Cortex of kidney (tissue), 1 donor: ENCODE data around the gene RAB3GAP2.
"Not testable (repeated sequence)": the region's sequence is repeated elsewhere in the genome, so short reads cannot be mapped to it uniquely, and the experiment has no call there.

ENCODE experiments used
- DNase-seq: peaks from one replicate; lab custom pipeline; 2025; lab: John Stamatoyannopoulos, UW

RAB3GAP2 gene

GRCh38 chr1:220239966-220240365 lies 32.3 kb downstream of the RAB3GAP2 start:
- DNase-seq: no peak

DNA sequence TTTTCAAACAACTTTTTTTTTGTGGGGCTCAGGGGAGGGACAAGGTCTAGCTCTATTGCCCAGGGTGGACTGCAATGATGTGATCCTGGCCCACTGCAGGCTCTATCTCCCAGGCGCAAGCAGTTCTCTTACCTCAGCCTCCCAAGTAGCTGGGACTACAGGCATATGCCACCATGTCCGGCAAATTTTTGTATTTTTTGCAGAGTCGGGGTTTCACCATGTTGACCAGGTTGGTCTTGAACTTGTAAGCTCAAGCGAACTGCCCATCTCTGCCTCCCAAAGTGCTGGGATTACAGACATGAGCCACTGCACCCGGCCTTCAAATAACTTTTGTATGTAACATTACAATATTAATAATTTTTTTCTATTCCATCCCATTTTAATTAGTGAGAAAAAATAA lies 33.0 kb downstream of the RAB3GAP2 start:
- DNase-seq: no peak

- not testable (repeated sequence) for DNase-seq
Observed at GRCh38 chr1:220236278-220236677, 36.0 kb downstream of the RAB3GAP2 start.

DNA sequence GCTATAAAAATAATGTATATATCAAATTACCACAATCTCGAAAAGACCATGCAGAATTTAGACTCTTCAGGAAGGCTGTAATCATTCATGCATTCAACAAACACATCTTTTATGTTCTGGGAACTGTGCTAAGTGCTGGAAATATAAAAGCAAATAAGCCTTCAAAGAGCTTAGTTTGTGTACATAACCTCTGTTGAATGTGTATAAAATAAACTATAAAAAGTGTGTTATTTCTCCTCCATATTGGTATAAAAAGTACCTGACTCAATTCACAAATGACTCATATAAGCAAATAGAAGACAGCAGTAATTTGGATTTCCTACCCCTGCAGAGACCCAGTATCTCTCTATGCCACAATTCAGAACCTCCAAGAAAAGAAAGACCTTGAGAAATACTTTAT lies 36.8 kb downstream of the RAB3GAP2 start:
- DNase-seq: no peak

DNA sequence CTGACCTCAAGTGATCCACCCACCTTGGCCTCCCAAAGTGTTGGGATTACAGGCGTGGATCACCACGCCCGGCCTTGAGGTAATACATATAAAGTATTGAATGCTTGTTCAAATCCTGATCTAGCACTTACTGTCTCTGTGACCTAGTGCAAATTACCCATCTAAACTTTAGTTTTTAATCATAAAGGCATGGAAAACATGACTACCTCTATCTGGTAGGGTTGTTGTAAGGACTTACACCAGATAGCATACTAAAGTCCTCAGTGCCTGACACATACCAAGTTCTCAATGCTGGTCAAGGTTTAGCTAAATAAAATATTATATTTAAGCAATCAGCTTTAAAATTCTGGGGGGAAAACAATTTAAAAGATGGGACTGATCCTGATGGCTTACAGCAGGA lies 38.3 kb downstream of the RAB3GAP2 start:
- no peak for DNase-seq

GRCh38 chr1:220229771-220230170 lies 42.5 kb downstream of the RAB3GAP2 start:
- no peak for DNase-seq

DNA sequence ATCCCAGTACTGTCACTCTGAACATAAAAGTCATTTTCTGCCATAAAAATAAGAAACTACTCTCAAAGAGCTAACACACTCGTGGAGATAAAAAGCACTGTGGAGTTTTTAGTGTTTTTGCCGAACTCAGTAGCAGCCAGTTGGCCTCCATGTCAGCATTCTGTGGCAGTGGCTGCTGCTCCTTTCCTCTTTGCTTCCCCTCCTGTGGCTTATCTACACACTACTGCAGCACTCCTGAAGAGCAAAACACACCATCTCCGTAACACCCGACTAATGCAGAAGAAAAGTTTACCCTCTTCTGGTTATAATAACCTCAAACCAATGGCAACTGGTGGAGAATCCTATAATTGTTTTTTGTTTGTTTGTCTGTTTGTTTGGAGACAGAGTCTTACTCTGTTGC lies 44.9 kb downstream of the RAB3GAP2 start:
- no peak for DNase-seq

- no peak for DNase-seq
Observed at GRCh38 chr1:220226752-220227151, 45.5 kb downstream of the RAB3GAP2 start.

DNA sequence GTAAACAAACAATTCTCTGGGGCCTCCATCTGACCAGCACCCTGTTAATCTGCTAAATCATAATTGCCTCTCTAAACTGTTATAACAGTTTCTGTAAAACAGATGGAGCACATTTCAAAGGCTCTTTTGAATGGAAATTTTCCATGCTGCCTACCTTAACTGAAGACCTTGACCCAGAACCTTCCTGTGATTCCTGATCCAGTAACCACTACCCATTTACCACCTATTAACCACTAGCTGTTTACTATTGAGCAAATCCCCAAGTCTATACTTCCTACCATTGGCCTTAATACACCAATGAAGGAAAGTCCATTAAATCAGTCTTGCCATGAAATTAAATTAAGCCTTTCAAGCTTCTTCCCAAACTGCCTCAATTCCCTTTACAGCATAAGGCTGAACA lies 46.3 kb downstream of the RAB3GAP2 start:
- no peak for DNase-seq

GRCh38 chr1:220224611-220225124 lies 47.6 kb downstream of the RAB3GAP2 start:
- DNase-seq: no peak

- no peak for DNase-seq
Observed at GRCh38 chr1:220224033-220224432, 48.2 kb downstream of the RAB3GAP2 start.

GRCh38 chr1:220222939-220223338 lies 49.3 kb downstream of the RAB3GAP2 start:
- no peak for DNase-seq

- no peak for DNase-seq
Observed at GRCh38 chr1:220221670-220222069, 50.6 kb downstream of the RAB3GAP2 start.

DNA sequence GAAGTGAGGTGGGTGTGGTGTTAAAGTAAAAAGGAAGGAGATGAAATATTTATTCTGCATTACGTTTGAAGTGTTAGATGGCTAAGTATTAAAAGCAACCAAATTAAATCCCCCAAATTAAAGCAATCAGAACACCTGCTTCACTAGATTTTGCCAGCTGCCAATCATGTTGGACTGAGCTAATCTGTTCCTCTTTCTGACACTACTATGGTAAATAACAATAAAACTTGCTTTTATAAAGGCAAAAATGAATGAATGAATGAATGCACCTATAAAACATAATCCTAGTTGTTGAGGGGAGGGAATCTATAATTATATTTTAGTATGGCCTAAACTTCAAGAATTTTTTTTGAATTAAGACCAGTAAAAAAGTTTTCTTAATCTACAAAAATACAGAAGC lies 51.0 kb downstream of the RAB3GAP2 start:
- no peak for DNase-seq

GRCh38 chr1:220220699-220221040 lies 51.6 kb downstream of the RAB3GAP2 start:
- not testable (repeated sequence) for DNase-seq

DNA sequence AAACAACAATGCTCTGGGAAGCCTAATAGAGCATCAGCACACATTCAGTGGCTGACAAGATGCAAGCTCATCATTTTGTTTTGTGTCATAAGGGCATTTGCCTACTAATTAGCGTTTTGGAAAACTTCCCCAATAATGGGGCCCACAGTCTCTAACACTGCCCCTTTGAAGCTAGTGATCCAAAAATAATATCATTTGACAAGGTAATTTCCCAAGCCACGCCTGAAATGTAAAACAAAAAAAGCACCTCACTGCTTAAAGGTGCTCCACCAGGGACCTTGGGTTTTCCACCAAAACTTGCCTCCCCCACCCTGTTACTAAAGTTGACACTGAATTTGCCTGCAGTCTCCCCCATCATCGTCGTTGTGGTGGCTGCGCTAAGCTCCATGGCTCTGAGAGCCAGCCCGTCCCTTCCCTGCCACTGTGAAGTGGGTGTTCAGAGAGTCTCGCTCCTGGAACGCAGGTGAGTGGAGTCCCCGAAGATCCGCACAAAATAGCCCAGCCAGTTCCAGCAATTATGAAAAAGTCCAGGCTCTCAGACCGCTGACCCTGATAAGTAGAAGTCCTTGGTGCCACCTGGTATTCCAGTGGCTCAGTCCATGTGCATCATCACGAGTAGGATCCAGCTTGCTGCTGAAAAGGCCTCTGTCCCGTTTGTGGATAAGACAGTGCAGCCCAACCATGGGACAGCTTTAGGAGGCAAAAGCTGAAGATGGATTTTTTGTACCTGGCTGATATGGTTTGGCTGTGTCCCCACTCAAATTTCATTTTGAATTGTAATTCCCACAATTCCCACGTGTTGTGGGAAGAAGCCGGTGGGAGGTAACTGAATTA lies 52.2 kb downstream of the RAB3GAP2 start:
- DNase-seq: no peak

- no peak for DNase-seq
Observed at GRCh38 chr1:220219136-220219442, 53.2 kb downstream of the RAB3GAP2 start.

GRCh38 chr1:220218397-220219135 lies 53.7 kb downstream of the RAB3GAP2 start:
- DNase-seq: not testable (repeated sequence)

DNA sequence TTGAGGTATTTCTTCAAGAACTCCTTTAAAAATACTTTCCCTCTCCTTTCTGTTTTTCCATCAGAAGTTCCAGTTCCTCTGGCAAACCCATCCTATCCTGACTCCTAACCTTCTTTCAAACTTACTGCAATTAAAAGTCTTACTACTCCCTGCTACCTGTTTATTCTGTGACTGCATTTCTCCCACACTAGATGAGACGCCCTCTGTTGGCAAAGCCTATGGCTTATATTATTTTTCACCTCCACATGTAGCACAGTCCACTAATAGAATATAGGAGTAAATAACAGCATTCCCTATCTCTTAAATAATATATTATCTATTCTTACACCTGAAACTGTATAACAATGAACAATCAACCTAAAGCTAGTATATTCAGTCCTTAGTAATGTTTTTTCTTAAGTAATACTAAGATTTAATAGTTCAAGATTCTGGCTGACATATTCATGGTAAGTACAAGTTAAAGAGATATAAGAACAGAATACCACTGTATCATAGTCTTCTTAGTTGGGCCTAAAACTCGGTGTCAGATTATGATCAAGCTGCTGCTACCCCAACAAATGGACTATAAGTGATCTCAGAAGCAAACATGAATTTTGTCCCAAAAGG lies 54.8 kb downstream of the RAB3GAP2 start:
- DNase-seq: no peak

DNA sequence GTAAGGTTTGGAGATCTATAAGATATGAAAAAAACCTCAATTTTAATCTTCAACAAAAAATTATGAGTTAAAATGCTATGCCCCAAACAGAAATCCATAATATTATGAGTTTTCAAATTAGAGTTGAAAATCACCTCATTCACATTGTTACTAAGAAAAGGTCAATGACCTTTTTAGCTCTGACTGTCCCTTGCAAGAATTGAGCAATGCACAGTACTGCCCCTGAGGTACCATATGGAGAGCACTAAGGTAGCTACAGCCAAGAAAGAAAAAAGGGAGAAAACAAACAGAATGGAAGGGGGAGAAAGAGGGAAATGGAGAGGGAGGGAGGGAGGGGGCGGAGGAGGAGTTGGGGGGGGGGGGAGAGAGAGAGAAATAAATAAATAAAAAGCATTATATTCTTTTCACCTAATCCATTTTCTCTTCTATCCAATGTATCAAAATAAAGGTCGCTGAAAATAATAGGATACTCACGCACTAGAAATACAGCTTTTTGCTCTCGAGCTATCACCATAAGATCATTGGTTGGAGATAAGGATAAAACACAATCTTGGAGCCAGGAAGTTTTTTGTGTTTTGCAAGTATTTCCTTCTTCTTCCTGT lies 58.8 kb downstream of the RAB3GAP2 start:
- DNase-seq: no peak

DNA sequence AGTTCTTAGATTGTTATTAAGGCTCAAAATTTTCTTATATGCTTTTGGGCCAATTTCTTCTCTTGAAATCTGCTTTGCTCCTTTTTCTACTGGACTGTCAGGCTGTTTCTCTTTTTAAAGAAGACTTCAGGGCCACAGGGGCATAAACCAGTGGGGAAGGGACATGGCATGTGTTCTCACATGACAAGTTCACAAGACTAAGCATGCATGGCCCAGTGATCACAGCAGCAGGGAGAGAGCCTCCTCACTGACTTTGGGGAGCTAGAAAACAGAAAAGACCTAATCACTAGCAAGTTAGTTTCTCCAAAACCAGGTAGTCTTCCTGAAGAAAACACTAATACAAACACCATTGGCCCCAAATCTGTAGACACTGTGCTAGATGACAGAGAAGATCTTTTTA lies 64.8 kb downstream of the RAB3GAP2 start:
- no peak for DNase-seq

- not testable (repeated sequence) for DNase-seq
Observed at GRCh38 chr1:220204758-220205157, 67.5 kb downstream of the RAB3GAP2 start.

DNA sequence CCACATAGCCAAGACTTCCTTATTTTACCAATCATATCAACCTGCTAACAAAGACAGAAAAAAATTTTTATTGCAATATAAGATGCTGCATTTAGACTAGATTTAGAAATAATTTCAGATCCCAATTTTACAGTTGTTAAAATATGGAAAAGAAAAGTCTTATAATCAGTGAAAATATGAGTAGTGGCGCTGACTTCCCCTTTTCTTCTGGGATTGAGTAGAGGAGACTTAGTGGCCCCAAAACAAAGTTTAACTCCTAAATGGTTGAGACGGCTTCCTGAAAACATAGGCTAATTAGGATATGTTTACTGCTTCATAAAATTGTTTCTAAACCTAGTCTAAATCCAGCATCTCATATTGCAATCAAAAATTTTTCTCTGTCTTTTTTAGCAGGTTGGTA lies 68.4 kb downstream of the RAB3GAP2 start:
- no peak for DNase-seq
